Fibroblast of skin of right biceps (primary cell): ENCODE measurements around the gene SYT11.
A peak's percentile ranks its signal among the peaks of the same experiment; 100 is the strongest.
"Not testable (repeated sequence)": the region's sequence is repeated elsewhere in the genome, so short reads cannot be mapped to it uniquely, and the experiment has no call there.

Source experiments
- DNase-seq: peaks from one replicate; pipeline ENCODE4 v3.0.0-alpha.2; 2013

Gene SYT11

DNA sequence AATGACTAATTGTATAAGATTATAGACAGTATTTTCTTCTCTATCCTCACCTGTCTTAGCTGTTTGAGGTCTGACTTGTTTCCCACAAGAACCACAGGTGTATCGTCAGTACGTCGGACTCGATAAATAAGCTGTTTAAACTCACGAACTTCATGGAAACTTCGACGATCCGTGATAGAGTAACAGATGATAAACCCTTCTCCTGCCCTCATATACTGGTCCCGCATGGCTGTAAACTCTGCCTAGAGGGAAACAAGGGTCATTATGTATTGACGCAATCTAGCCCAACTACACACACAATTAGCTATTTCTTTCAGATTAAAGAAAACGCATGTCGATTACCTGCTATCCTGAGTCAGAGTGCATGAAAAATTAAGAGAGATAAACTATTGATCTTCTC is 44.9 kb downstream of the SYT11 start:
- no peak for DNase-seq

GRCh38 chr1:155909894-155910293 is 50.5 kb downstream of the SYT11 start:
- DNase-seq = peak; percentile 25

DNA sequence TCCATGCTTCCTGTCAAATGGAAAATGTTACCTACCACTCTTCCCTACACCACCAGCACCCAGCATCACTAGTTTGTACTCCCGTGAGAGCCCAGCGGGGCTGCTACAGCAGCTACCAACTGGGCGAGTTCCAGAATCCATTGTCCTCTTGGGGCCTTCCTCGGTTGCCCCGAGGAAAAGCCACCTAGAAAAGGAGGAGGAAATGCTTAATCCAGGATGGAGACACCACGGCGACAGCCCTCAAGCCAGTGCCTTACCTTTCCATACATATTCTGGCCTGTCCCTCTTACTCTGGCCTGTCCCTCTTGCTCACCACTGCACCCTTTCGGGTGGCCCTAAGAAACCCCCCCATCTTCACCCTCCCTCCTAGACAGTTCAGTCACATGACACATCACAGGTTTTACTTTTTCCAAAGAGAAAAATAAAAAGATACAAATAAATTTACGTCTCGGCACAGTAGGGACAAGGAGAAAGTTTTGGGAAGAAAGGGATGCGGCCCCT is 51.3 kb downstream of the SYT11 start:
- peak; percentile 37 for DNase-seq

DNA sequence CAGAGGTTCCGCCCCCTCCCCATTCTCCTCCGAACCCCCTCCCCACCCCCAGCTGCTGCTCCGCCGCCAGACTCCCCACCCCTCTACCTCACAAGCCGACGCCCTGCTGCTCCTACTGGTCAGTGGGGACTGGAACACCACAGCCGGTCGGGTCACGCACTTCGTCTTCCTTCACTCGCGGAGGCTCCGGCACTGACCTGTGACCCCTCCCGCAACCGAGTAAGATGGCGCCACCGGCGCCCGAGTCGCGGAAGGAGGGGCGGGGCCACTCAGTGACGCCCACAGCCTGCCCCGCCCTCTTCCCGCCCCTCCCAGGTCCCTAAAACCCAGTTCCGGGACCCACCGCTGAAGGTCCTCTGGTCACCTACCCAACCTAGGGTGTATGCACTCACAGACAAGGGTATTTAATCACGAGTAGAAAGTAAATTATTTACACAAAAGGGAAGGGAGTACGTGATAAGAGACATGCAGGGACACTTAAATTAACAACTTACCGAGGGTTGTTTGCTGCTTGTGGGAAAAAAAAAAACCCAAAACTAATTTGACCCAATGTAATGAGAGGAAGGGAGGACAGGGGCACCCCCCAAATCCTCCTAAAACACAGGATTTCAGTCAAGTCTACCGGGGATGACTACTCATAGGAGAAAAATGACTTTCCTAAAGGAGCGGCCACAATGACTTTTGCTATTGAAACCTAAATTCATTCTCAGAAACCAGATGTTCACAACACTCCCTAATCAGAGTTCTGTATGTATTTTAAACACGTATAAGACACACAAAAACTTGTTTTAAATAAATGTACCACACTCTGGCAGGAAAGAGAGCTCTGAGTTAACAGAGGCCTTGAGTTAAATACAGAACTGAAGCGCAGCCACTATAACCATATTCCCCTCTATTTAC is 52.0 kb downstream of the SYT11 start, which contains the start of gene RIT1:
RIT1 (minus strand) TSS at position 194 of the 900 bp plus-strand sequence. CDS start 588 bp downstream, outside the sequence.
- peak; percentile 74 for DNase-seq

DNA sequence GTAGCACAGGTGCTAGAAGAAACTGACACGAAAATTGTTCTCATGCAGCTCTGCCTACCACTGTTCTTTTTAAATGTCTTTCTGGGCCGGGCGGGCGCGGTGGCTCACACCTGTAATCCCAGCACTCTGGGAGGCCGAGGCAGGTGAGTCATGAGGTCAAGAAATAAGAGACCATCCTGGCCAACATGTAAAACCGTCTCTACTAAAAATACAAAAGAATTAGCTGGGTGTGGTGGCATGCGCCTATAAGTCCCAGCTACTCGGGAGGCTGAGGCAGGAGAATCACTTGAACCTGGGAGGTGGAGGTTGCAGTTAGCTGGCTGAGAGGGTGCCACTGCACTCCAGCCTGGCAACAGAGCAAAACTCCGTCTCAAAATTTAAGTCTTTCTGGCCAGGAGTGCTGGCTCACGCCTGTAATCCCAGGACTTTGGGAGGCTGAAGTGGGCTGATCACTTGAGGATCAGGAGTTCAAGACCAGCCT is 52.7 kb downstream of the SYT11 start:
- DNase-seq = no peak

DNA sequence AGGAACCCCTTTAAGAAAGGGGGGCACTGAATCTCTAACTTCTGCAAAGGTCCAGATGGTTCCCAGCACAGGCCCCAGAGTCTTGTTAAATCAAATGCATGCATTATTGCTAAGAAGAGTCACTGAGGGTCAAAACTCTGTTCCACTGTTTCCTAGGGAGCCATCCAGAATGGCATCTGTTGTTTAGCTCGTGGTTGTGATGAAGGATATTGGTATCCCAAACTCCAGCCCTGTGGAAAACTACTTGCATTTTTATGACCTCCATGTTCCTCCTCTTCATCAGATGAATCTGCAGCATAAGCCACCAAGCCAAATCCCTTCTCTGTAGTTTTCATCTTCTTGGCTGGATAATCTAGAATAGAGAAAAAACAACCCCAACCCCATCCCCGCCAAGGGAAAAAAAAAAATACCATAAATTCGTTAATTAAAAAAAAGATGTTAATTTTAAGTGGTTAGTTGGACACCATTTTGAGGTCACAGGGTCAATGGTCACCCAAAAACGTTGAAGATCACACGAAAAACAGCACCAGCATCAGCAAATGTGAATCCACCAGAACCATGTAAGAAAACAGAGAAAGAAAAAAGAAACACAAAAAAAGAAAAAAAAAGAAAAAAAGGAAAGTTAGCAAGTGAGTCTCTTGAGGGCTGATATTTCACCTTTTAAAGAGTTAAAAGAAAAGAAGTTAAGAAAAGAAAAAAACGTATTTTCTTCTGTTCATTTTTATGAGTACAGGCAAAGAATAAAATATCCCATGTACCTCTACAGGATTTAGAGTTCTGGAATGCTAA is 54.8 kb downstream of the SYT11 start:
- DNase-seq = peak; percentile 39

DNA sequence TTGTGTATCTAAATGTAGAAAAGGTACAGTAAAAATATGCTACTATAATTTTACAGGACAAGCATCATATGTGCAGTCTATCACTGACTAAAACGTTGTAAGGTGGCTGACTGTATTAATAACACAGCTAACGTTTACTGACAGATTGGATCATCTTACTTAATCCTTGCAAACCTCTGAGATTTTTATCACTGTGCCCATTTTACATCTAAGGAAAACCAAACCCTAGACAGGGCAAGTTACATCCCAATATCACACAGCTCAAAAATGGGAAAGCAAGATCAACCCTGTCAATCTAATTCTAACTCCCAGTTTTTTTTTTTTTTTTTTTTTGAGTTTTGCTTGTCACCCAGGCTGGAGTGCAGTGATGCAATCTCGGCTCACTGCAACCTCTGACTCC is 59.3 kb downstream of the SYT11 start:
- no peak for DNase-seq

DNA sequence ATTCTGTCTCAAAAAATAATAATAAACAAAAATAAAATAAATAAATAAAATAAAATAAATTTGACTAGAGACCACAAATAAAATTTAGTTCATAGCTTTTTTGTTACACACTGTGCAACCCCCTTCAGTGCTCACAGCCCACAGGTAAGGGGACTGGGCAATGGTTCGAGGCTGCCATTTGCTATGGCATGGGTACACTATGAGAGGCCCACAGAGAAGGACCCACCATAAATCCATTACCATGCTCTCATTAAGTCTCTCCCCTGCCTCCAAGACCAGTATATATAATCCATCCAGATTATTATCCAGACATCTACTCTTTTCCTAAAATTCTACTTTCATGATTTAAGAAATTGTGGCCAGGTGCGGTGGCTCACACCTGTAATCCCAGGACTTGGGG is 60.4 kb downstream of the SYT11 start:
- DNase-seq = no peak

- no peak for DNase-seq
Measured at GRCh38 chr1:155920717-155921116, 61.4 kb downstream of the SYT11 start.

DNA sequence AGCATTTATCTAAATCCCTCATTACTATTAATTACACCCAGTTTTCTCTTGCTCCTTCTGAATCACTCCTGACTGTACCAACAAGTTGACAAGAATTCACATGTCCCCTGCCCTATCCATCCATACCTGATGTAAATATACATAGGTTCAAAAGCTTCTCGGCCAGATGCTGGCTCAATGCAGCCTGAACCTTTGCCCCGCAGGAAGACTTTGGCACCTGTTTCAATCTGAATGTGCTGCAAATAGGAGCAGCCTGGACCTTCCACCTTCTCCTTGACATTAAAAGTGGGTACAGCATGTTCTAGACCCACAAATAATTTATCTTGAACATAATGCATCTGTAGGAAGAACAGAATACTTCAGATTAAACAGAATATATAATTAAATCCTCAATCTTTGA is 66.1 kb downstream of the SYT11 start:
- no peak for DNase-seq

DNA sequence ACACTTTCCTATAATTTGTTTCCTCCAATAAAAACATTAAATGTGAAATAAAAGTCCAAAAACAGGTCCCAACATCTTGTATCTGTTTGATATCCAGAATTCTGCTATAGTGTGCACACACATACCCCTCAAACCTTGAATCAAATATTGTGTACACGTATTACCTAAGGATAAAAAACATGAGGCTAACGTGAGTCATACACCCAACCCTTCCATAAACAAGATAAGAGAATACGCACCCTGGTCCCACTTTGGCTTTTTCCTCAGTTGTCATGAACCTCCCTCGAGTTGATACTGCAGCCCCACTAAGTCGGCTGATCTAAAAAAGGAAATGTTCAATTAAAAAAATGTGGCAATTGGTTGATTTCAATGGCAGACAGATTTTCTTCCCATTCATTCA is 69.7 kb downstream of the SYT11 start:
- no peak for DNase-seq

DNA sequence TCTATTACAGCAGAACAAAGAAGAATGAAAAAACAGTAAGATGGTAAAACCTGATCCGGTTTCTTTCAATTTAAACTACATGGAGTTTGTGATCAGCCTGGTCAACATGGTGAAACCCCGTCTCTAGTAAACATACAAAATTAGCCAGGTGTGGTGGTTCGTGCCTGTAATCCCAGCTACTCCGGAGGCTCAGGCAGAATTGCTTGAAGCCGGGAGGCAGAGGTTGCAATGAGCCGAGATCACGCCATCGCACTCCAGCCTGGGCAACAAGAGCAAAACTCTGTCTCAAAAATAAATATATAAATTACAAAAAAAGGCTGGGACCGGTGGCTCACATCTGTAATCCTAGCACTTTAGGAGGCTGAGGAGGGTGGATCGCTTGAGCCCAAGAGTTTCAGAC is 71.4 kb downstream of the SYT11 start:
- not testable (repeated sequence) for DNase-seq

DNA sequence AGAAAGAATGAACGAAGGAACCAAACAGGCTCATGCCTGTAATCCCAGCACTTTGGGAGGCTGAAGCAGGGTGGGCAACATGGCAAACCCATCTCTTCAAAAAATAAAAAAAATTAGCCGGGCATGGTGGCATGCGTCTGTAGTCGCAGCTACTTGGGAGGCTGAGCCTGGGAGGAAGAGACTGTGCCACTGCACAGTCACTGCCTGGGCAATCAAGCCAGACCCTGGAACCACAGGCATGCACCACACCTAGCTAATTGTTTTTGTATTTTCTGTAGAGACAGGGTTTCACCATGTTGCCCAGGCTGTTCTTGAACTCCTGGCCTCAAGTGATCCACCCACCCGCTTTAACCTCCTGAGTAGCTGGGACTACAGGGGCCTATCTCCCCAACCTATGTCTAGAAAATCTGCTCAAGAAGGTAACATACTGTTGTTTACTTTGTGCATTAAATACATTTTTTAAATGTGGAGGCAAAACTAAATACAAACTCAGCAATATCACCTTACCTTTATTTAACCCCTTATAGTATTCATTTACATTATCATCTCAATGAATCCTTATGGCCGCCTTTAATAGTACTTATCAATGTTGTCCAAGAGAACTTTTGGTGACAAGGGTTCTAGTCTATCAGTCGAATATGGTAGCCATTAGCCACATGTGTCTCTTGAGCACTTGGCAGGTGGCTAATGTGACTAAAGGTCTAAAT is 72.1 kb downstream of the SYT11 start:
- DNase-seq = no peak

GRCh38 chr1:155932081-155932480 is 72.7 kb downstream of the SYT11 start:
- no peak for DNase-seq

- DNase-seq = no peak
Measured at GRCh38 chr1:155932487-155932886, 73.1 kb downstream of the SYT11 start.

DNA sequence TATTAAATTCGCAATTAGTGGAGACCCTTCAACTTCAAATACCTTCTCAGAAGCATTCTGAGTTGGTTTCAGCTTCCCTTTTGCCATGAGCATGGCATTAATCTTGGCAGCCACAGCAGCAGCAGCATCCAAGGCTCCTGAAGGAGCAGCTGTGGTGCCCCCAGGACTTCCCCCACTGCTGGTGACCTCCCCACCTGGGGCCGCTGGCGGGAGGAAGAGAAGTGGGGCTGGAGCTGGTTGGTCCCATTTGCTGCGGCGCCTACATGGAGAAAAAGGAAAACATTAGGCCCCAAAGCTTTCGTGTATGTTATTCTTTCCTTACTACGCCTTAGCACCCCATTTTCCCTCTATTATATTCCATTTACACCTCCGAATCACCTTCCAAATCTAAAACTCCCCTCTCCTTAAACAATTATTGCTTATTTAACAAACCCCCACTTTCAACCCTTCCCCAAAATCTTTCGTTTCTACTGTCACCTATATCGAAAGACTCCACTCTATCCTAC is 74.3 kb downstream of the SYT11 start:
- no peak for DNase-seq

DNA sequence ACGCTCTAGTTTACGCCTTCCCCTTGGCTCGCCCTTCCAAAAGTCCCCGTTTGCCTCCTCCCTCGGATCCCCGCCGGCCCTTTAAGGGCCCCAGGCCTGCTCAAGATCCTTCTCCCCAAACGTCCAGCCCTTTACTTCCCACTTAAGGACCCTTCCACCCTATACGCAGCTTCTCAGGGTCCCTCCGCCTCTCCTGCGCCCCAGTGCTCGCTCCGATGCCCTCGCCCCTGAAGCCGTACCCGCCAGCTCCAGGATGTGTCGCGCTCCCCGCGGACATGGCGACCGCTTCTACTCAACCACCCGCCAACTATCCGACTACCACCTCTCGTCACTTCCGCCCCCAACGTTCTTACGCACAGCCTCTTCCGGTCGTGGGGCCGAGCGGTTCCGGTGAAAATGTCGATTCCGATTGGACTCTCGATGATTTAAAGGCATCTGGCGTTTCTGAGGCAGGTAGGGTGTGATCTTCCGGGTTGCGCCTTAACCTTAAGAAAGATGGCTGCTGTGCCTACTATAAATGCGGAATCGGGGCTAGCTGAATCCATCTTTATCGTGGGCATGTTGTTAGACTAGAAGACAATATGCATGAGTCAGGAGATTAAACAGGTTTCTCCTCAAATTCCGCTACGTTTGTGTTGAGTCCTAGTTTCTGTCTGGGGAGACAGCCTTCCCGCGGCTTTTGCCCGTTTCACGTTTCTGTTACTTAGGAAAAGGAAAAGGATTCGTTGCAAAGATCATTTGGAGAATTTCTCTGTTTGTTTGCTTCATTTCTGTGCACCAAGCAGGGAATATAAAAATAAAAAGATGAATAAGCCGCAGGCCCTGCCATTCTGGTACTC is 74.9 kb downstream of the SYT11 start, which contains the start of gene KHDC4:
KHDC4 (minus strand) TSS at position 317 of the 839 bp plus-strand sequence; CDS start at position 277, 40 bp downstream.
- peak; percentile 99 for DNase-seq
